HepG2 (cell line): ENCODE measurements around the gene NIPAL3. TPM values are rescaled to one million over a fixed set of nuclear protein-coding genes. Genes with fewer than 3 reads are reported as not detected.

Experiments
- ARNTL ChIP-seq: sonication (generic); formaldehyde crosslinking; IDR thresholded peaks from 2 replicates; pipeline ENCODE4 v1.4.0; 2020; ENCODE audit warnings: mild to moderate bottlenecking, missing genetic modification reagents
- ASH2L ChIP-seq: fragments of 300-600, 200-600 bp; sonication (generic); IDR thresholded peaks from 2 replicates; pipeline ENCODE4 v1.7.0; 2017; ENCODE audit warnings: low read depth, mild to moderate bottlenecking, moderate library complexity, mixed read lengths, low read length; ENCODE audit not compliant: insufficient read length
- CENPT ChIP-seq: sonication (generic); formaldehyde crosslinking; IDR thresholded peaks from 2 replicates; pipeline ENCODE4 v1.8.0; 2022; ENCODE audit warnings: low read depth, mild to moderate bottlenecking, moderate library complexity, missing genetic modification reagents
- DNMT1 ChIP-seq: sonication (generic); formaldehyde crosslinking; IDR thresholded peaks from 2 replicates; pipeline ENCODE4 v1.5.1; 2020; ENCODE audit warnings: mild to moderate bottlenecking, missing genetic modification reagents
- ELF3 ChIP-seq: IDR thresholded peaks from 2 replicates; pipeline ENCODE4 v1.6.1; 2016; ENCODE audit warnings: missing genetic modification reagents, missing compliant biosample characterization
- ELK4 ChIP-seq: sonication (generic); formaldehyde crosslinking; IDR thresholded peaks from 2 replicates; pipeline ENCODE4 v1.9.0; 2021; ENCODE audit warnings: missing genetic modification reagents, borderline replicate concordance
- FUBP1 ChIP-seq: sonication (generic); formaldehyde crosslinking; IDR thresholded peaks from 2 replicates; pipeline ENCODE4 v1.5.1; 2020; ENCODE audit warnings: missing genetic modification reagents, mild to moderate bottlenecking, borderline replicate concordance
- HDAC1 ChIP-seq: sonication (generic); formaldehyde crosslinking; IDR thresholded peaks from 2 replicates; pipeline ENCODE4 v1.5.1; 2020; ENCODE audit warnings: mild to moderate bottlenecking, missing genetic modification reagents
- HNRNPUL1 ChIP-seq: fragments of 200-400 bp; formaldehyde crosslinking; IDR thresholded peaks from 2 replicates; pipeline ENCODE4 v1.6.1; 2017; ENCODE audit warnings: low read depth, mild to moderate bottlenecking, low read length, moderate library complexity
- KMT2B ChIP-seq: IDR thresholded peaks from 2 replicates; pipeline ENCODE4 v1.6.1; 2016; ENCODE audit warnings: missing genetic modification reagents, missing compliant biosample characterization
- MAFG ChIP-seq: sonication (generic); formaldehyde crosslinking; IDR thresholded peaks from 2 replicates; pipeline ENCODE4 v1.5.1; 2020; ENCODE audit warnings: mild to moderate bottlenecking, missing genetic modification reagents
- NFKB2 ChIP-seq: sonication (generic); formaldehyde crosslinking; IDR thresholded peaks from 2 replicates; pipeline ENCODE4 v1.4.0; 2020; ENCODE audit warnings: missing genetic modification reagents, borderline replicate concordance
- NFYC ChIP-seq: IDR thresholded peaks from 2 replicates; pipeline ENCODE4 v1.6.1; 2016; ENCODE audit warnings: missing genetic modification reagents, missing compliant biosample characterization
- PHF8 ChIP-seq: sonication (generic); formaldehyde crosslinking; IDR thresholded peaks from 2 replicates; pipeline ENCODE4 v1.5.0; 2020; ENCODE audit warnings: missing genetic modification reagents
- RARA ChIP-seq: IDR thresholded peaks from 2 replicates; pipeline ENCODE4 v1.6.1; 2016; ENCODE audit warnings: missing genetic modification reagents, missing compliant biosample characterization
- SP4 ChIP-seq: sonication (generic); formaldehyde crosslinking; IDR thresholded peaks from 2 replicates; pipeline ENCODE4 v1.8.1; 2023; ENCODE audit warnings: mild to moderate bottlenecking, missing genetic modification reagents
- TMF1 ChIP-seq: sonication (generic); formaldehyde crosslinking; IDR thresholded peaks from 2 replicates; pipeline ENCODE4 v1.8.1; 2022; ENCODE audit warnings: low read depth, missing genetic modification reagents
- ZEB1 ChIP-seq: IDR thresholded peaks from 2 replicates; pipeline ENCODE4 v1.6.1; 2012; ENCODE audit warnings: mild to moderate bottlenecking, low read depth, inconsistent platforms; ENCODE audit not compliant: insufficient replicate concordance
- ZNF33B ChIP-seq: sonication (generic); formaldehyde crosslinking; IDR thresholded peaks from 2 replicates; pipeline ENCODE4 v1.5.1; 2020; ENCODE audit warnings: mild to moderate bottlenecking, missing genetic modification reagents
- ZNF549 ChIP-seq: sonication (generic); formaldehyde crosslinking; IDR thresholded peaks from 2 replicates; pipeline ENCODE4 v1.5.0; 2020; ENCODE audit warnings: missing genetic modification reagents
- ZNF556 ChIP-seq: sonication (generic); formaldehyde crosslinking; IDR thresholded peaks from 2 replicates; pipeline ENCODE4 v1.4.0; 2020; ENCODE audit warnings: mild to moderate bottlenecking, missing genetic modification reagents, borderline replicate concordance
- ZNF589 ChIP-seq: sonication (generic); formaldehyde crosslinking; conservative IDR thresholded peaks from 2 replicates; pipeline ENCODE4 v1.8.0; 2022; ENCODE audit warnings: mild to moderate bottlenecking, moderate library complexity, missing genetic modification reagents
- ZNF737 ChIP-seq: sonication (generic); formaldehyde crosslinking; IDR thresholded peaks from 2 replicates; pipeline ENCODE4 v1.5.0; 2020; ENCODE audit warnings: missing genetic modification reagents, mild to moderate bottlenecking, borderline replicate concordance
- ZNF816 ChIP-seq: sonication (generic); formaldehyde crosslinking; IDR thresholded peaks from 2 replicates; pipeline ENCODE4 v1.8.0; 2022; ENCODE audit warnings: missing genetic modification reagents, mild to moderate bottlenecking, borderline replicate concordance
- ZNF841 ChIP-seq: sonication (generic); formaldehyde crosslinking; IDR thresholded peaks from 2 replicates; pipeline ENCODE4 v1.8.1; 2023; ENCODE audit warnings: missing genetic modification reagents, borderline replicate concordance
- polyA plus RNA-seq, 8 experiments: library from polyadenylated mRNA; depleted of rRNA in 3 of 8; stranded (reverse) in 7 of 8; unstranded in 1 of 8; fragments of >200 nt; fragmentation: Illumina TruSeq in 4 of 8; extraction: Trizol in 4 of 8; gene quantifications; 2 replicates each; pipeline versions ENCODE4 v1.2.1 to v1.2.3, GENCODE V29; 2011 to 2016; ENCODE audit warnings: low read depth in 4 of 8, missing spikeins in 1 of 8, mixed read lengths in 1 of 8; ENCODE audit not compliant: insufficient read depth in 1 of 8
- total RNA-seq, 5 experiments: library from RNA; depleted of rRNA; stranded (reverse); fragments of >200 nt; fragmentation: Illumina TruSeq; extraction: Trizol; gene quantifications; 2 replicates each; pipeline ENCODE4 v1.2.3, GENCODE V29; 2016; ENCODE audit warnings: low read depth in 1 of 5
- TF ChIP-seq, protein P1 (sequence below): sonication (generic); formaldehyde crosslinking; IDR thresholded peaks from 2 replicates; pipeline ENCODE4 v1.8.0; 2022; ENCODE audit warnings: mild to moderate bottlenecking, missing genetic modification reagents, moderate library complexity
- TF ChIP-seq, protein P2 (sequence below): sonication (generic); formaldehyde crosslinking; IDR thresholded peaks from 2 replicates; pipeline ENCODE4 v1.8.1; 2023; ENCODE audit warnings: missing genetic modification reagents, mild to moderate bottlenecking, borderline replicate concordance

Gene NIPAL3
- total and polyA plus RNA-seq, 2 of the 13 experiments (the other 11 are each of a cell fraction or from before 2014, with no cell fraction given): 5.6 to 8.6 TPM

GRCh38 chr1:24503059-24503751 is 87.6 kb downstream of the NIPAL3 start (continued):
- TF ChIP-seq ASH2L (peak; percentile 20), ZNF33B (CRISPR knock-in tag) (no peak), ZEB1 (peak; percentile 17), PHF8 (CRISPR knock-in tag) (no peak; the same call in 1 of the 2 replicates), HDAC1 (CRISPR knock-in tag) (0 out of 2 replicates have a peak, but pooled peaks have one; percentile 21), RARA (CRISPR knock-in tag) (no peak), ZNF556 (no peak), ZNF549 (CRISPR knock-in tag) (no peak), ZNF816 (CRISPR knock-in tag) (no peak), FUBP1 (CRISPR knock-in tag) (no peak), TMF1 (no peak), MAFG (CRISPR knock-in tag) (no peak), NFYC (no peak), ELK4 (CRISPR knock-in tag) (no peak), HNRNPUL1 (no peak), ZNF841 (CRISPR knock-in tag) (no peak), KMT2B (no peak), CENPT (CRISPR knock-in tag) (no peak), SP4 (CRISPR knock-in tag) (peak; percentile 7; the same call in 1 of the 2 replicates), ARNTL (CRISPR knock-in tag) (no peak), ZNF589 (CRISPR knock-in tag) (no peak), DNMT1 (CRISPR knock-in tag) (no peak), ZNF737 (CRISPR knock-in tag) (no peak), NFKB2 (CRISPR knock-in tag) (no peak), ELF3 (CRISPR knock-in tag) (no peak)
- TF ChIP-seq, protein P1, sequence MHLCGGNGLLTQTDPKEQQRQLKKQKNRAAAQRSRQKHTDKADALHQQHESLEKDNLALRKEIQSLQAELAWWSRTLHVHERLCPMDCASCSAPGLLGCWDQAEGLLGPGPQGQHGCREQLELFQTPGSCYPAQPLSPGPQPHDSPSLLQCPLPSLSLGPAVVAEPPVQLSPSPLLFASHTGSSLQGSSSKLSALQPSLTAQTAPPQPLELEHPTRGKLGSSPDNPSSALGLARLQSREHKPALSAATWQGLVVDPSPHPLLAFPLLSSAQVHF (CRISPR knock-in tag): no peak
- TF ChIP-seq, protein P2, sequence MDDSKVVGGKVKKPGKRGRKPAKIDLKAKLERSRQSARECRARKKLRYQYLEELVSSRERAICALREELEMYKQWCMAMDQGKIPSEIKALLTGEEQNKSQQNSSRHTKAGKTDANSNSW (CRISPR knock-in tag): no peak
